Pancreas (tissue), 10 donors: ENCODE data around the gene ZNF536. TPM values are rescaled to one million over a fixed set of nuclear protein-coding genes. Genes with fewer than 3 reads are reported as not detected.

Experiments used
- ATAC-seq, 4 donors: fragments of 200-7000 bp; cut with Tn5 transposase; one replicate each; pipeline versions ENCODE4 v1.8.0 to v1.9.1; 2020; ENCODE audit warnings: mild to moderate bottlenecking in 4 of 4, moderate library complexity in 4 of 4
- DNase-seq, 6 donors: peaks; one replicate each; pipeline ENCODE4 v3.0.0-alpha.2; 2020
- FAIRE-seq: peaks from 2 replicates; lab custom pipeline; 2012; peaks lifted over from hg19 to GRCh38; lab: Jason Lieb, UNC
- H3K27ac ChIP-seq, 4 donors: fragments of 200-600 bp; sonication (generic); 1 replicate in 3 of 4; 2 replicates in 1 of 4; pipeline versions ENCODE4 v1.5.0 to v1.8.0; 2020
- H3K27me3 ChIP-seq, 4 donors: fragments of 200-600 bp; one replicate each; pipeline ENCODE4 v1.8.0; 2021
- H3K36me3 ChIP-seq, 3 donors: fragments of 200-600 bp; sonication (generic) in 1 of 3; one replicate each; pipeline versions ENCODE4 v1.5.0 to v1.8.0; 2020 to 2021
- H3K4me1 ChIP-seq, 3 donors: fragments of 200-600 bp; one replicate each; pipeline ENCODE4 v1.8.0; 2021
- H3K4me3 ChIP-seq, 4 donors: fragments of 200-600 bp; sonication (generic) in 2 of 4; one replicate each; pipeline versions ENCODE4 v1.5.0 to v1.8.0; 2020 to 2021
- H3K9me3 ChIP-seq, 4 donors: fragments of 200-600 bp; one replicate each; pipeline ENCODE4 v1.8.0; 2021
- CTCF ChIP-seq, 4 donors: fragments of 200-600 bp; sonication (generic) in 3 of 4; IDR thresholded peaks; one replicate each; pipeline versions ENCODE4 v1.5.0 to v1.8.0; 2021; ENCODE audit warnings: antibody characterized with exemption in 4 of 4
- WGBS, 2 donors: extraction: QIAGEN DNeasy Blood & Tissue Kit; methylation state at CpG; one replicate each; pipeline ENCODE4 v1.1.7; 2013; 5-methylcytosine and 5-hydroxymethylcytosine counted together
- intact Hi-C, 3 donors: fragments of 100-400 bp; cut with DNase I; formaldehyde crosslinking; loops; one replicate each; pipeline versions ENCODE4 v1.11.1 to v1.14.2; 2022
- polyA plus RNA-seq, 2 donors: library from polyadenylated mRNA; stranded (reverse); fragments of 200-250 nt; gene quantifications; one replicate each; pipeline ENCODE4 v1.2.3, GENCODE V29; 2013
- total RNA-seq, 6 donors: library from RNA; stranded (reverse); fragmentation: NEBNext Ultra II Directional in 4 of 6; extraction: Animal tissue kit (Norgen Biotek cat#: 25700) in 4 of 6; gene quantifications; one replicate each; pipeline versions ENCODE4 v1.2.1 to v1.2.4, GENCODE V29; 2021 to 2023
- donor health status: healthy with polysubstance abuse.
- donor health status: DM: no; HTN: no; CAD: no; lungs with moderate emphysema.
- donor health status: DM: no; HTN: no; CAD: no.
- donor health status: control.
- donor health status: control.
- donor health status: Bipolar disorder and iron deficiency.
- donor health status: DM: yes; HTN: yes; CAD: no.
- donor health status: DM: no; HTN: no; CAD: no.
- donor health status: DM: no; HTN: no; CAD: no.
- donor health status: DM: yes; HTN: yes; CAD: no.

The ZNF536 gene
- total and polyA plus RNA-seq, 8 donors: 0.06 to 1.7 (median 0.13) TPM

GRCh38 chr19:30336290-30336689 is 35.9 kb upstream of the ZNF536 start:
- no peaks in the 10 kb centered on the region for H3K27me3 ChIP-seq
- 64 to 80% methylated on average over 6 of the region's 6 CpGs for WGBS, 2 donors
- no peak for FAIRE-seq
- DNase-seq: no peak
- no peak overlapping the region for H3K27ac ChIP-seq
- no peak overlapping the region for H3K4me3 ChIP-seq
- H3K4me1 ChIP-seq: no peaks in the 10 kb centered on the region
- intact Hi-C loops: no loop called here
- H3K36me3 ChIP-seq: no peaks in the 10 kb centered on the region
- no peak for TF ChIP-seq CTCF (IDR thresholded peaks at IDR 0.05)
- no peaks in the 10 kb centered on the region for H3K9me3 ChIP-seq
- ATAC-seq: no peak

- Histone ChIP-seq H3K36me3 (no peaks in the 10 kb centered on the region), H3K9me3 (no peaks in the 10 kb centered on the region), H3K27ac (no peak overlapping the region), H3K27me3 (no peaks in the 10 kb centered on the region), H3K4me1 (no peaks in the 10 kb centered on the region), H3K4me3 (no peak overlapping the region)
- no peak for DNase-seq
- intact Hi-C loops: no loop called here
- FAIRE-seq: no peak
- WGBS, 2 donors: 71 to 84% methylated on average over 3 of the region's 3 CpGs
- ATAC-seq: no peak
- no peak for TF ChIP-seq CTCF (IDR thresholded peaks at IDR 0.05)
Observed at GRCh38 chr19:30338041-30338456, 34.1 kb upstream of the ZNF536 start.

GRCh38 chr19:30338878-30339623 is 33.1 kb upstream of the ZNF536 start:
- no peak for FAIRE-seq
- no peaks in the 10 kb centered on the region for H3K27me3 ChIP-seq
- no peak for DNase-seq
- no peaks in the 10 kb centered on the region for H3K9me3 ChIP-seq
- no peaks in the 10 kb centered on the region for H3K36me3 ChIP-seq
- intact Hi-C loops: no loop called here
- no peaks in the 10 kb centered on the region for H3K4me1 ChIP-seq
- no peak for TF ChIP-seq CTCF (IDR thresholded peaks at IDR 0.05)
- ATAC-seq: no peak
- WGBS, 2 donors: 80 to 84% methylated on average over 12 of the region's 12 CpGs
- H3K4me3 ChIP-seq: no peak overlapping the region
- H3K27ac ChIP-seq: no peak overlapping the region

- no peaks in the 10 kb centered on the region for H3K36me3 ChIP-seq
- DNase-seq (no peak), FAIRE-seq (no peak), ATAC-seq (no peak)
- no peaks in the 10 kb centered on the region for H3K4me1 ChIP-seq
- no peak for TF ChIP-seq CTCF (IDR thresholded peaks at IDR 0.05)
- no peaks in the 10 kb centered on the region for H3K27me3 ChIP-seq
- H3K4me3 ChIP-seq: no peak overlapping the region
- intact Hi-C loops: no loop called here
- H3K27ac ChIP-seq: no peak overlapping the region
- 58 to 66% methylated on average over 14 of the region's 14 CpGs for WGBS, 2 donors
- no peaks in the 10 kb centered on the region for H3K9me3 ChIP-seq
Observed at GRCh38 chr19:30339624-30340525, 32.3 kb upstream of the ZNF536 start.
